ENCODE data around the gene ATOH1. TPM values are rescaled to one million over a fixed set of nuclear protein-coding genes. Genes with fewer than 3 reads are reported as not detected.
A peak's percentile ranks its signal among the peaks of the same experiment; 100 is the strongest.

Gene ATOH1
- total and polyA plus RNA-seq, 8 donors: not detected

DNA sequence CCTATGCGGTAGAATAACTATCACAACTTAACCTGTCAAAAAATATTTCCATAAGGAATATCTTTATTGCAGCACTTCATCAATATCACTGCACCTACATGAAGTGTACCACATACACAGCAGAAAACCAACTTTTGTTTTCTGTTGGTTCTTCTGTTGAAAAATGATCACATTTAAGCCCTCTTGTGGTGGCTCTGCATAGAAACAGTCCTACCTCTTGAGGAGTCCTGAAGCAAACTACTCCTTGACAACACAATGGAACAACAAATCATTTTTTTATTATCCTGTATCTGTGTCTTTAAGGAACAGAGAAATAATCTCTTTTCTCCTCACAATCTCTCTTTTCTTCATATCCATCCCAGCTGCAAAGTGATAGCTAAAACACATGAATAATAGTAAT is 39.8 kb upstream of the ATOH1 start:
- FAIRE-seq (no peak), ATAC-seq (no peak), DNase-seq (no peak)
- H3K4me1 ChIP-seq: no peaks in the 10 kb centered on the region
- no peaks in the 10 kb centered on the region for H3K36me3 ChIP-seq
- WGBS, 2 donors: 65 to 77% methylated on average over 1 of the region's 1 CpG
- TF ChIP-seq, protein P1, sequence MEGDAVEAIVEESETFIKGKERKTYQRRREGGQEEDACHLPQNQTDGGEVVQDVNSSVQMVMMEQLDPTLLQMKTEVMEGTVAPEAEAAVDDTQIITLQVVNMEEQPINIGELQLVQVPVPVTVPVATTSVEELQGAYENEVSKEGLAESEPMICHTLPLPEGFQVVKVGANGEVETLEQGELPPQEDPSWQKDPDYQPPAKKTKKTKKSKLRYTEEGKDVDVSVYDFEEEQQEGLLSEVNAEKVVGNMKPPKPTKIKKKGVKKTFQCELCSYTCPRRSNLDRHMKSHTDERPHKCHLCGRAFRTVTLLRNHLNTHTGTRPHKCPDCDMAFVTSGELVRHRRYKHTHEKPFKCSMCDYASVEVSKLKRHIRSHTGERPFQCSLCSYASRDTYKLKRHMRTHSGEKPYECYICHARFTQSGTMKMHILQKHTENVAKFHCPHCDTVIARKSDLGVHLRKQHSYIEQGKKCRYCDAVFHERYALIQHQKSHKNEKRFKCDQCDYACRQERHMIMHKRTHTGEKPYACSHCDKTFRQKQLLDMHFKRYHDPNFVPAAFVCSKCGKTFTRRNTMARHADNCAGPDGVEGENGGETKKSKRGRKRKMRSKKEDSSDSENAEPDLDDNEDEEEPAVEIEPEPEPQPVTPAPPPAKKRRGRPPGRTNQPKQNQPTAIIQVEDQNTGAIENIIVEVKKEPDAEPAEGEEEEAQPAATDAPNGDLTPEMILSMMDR (IDR thresholded peaks at IDR 0.05): peak in 1 of 4 donors; percentile 12
- no peak overlapping the region for H3K27ac ChIP-seq
- H3K27me3 ChIP-seq: no peaks in the 10 kb centered on the region
- H3K4me3 ChIP-seq: no peak overlapping the region
- H3K9me3 ChIP-seq: no peaks in the 10 kb centered on the region
- intact Hi-C loops (cut with DNase I): no loop called here

DNA sequence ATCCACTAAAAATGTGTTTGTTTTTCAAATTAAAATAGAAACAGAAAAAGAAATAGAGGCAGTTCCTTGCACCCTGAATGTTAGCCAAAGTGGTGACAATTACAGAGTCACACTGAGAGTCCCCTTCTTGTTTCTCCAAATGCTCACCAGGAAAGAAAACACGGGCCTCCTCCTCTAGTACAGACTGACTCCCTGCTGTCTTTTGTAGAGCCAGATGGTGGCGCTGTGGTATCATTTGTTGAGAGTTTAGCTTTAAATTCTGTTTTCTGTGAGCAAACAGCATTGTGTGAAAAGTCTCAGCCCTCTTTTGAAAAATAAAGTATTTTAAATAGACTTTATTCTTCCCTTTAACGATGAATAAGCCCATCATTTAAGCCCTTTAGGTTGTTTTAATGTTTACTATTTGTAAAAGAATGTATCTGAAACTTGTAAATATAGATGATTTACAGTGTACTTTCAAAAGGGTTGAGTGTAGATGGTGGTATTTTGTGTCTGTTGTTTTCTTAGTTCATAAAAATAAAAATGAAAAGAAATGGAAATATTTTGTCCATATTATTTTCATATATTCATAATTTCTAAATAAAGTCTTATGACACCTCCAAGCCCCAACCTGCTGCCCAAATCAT is 36.9 kb upstream of the ATOH1 start:
- intact Hi-C loops (cut with DNase I): loop anchor here in 2 of 3 donors (10.0 kb wide), 1 partner anchor 333 kb away; no protein-coding TSS in a partner anchor

DNA sequence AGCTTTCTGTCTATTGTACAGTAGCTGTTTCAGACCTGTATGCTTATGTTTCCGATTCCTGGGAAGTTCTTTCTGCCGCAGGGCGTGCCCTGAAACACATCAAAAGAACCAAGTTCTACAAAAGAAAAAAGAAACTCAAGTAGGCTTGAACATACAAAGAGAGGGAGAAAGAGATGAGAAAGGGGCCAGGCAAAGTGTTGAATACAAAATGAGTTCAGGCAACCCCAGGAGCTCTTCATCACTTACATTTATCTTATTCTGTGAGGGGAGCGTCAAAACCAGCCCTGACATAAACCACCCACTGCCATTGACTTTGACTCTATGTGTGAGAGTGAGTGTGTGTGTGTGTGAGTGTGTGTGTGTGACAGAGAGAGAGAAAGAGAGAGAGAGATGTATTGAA is 26.5 kb upstream of the ATOH1 start:
- no peak overlapping the region for H3K4me3 ChIP-seq
- intact Hi-C loops (cut with DNase I): no loop called here
- no peak overlapping the region for H3K27ac ChIP-seq
- no peaks in the 10 kb centered on the region for H3K9me3 ChIP-seq
- FAIRE-seq: no peak
- WGBS, 2 donors: 79 to 83% methylated on average over 4 of the region's 4 CpGs
- H3K27me3 ChIP-seq: peaks cover 0 to 4% (median 0%) of the 10 kb centered on the region in 4 donors
- TF ChIP-seq, protein P1 (IDR thresholded peaks at IDR 0.05): no peak
- H3K36me3 ChIP-seq: no peaks in the 10 kb centered on the region
- no peak for ATAC-seq
- no peaks in the 10 kb centered on the region for H3K4me1 ChIP-seq
- DNase-seq: no peak

More for the DNA sequence above, 36.9 kb upstream of the ATOH1 start:
- Histone ChIP-seq H3K4me1 (no peaks in the 10 kb centered on the region), H3K9me3 (no peaks in the 10 kb centered on the region), H3K27ac (no peak overlapping the region), H3K27me3 (no peaks in the 10 kb centered on the region), H3K36me3 (no peaks in the 10 kb centered on the region), H3K4me3 (no peak overlapping the region)
- TF ChIP-seq, protein P1 (IDR thresholded peaks at IDR 0.05): peak; percentile 29 to 83 (median 72)
- FAIRE-seq (peak; percentile 60), ATAC-seq (peak; percentile 61 to 92 (median 88)), DNase-seq (peak in 5 of 6 donors; percentile 28 to 64 (median 48))
- WGBS, 2 donors: 0 to 1% methylated on average over 3 of the region's 3 CpGs

DNA sequence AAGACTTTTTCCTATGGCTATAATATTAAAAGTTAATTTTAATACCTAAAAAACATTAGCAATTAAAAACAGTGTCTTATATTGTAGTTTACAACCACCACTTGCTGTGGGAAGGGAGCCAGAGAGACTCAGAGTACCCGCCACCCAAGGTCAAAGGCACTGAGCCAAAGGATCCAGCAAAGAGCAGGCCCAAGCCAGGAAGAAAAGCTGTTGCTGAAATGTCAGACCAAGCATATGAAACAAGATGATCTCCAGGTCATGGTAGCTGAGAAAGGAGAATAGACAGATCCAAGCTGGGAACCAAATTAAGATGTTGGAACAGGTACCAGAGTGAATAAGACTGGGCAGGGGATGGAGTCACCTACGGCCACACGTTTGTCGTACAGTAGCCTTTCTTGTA is 18.8 kb upstream of the ATOH1 start:
- H3K9me3 ChIP-seq: no peaks in the 10 kb centered on the region
- DNase-seq (peak in 4 of 6 donors; percentile 37 to 79 (median 49)), FAIRE-seq (no peak), ATAC-seq (peak; percentile 70 to 94 (median 88))
- H3K4me3 ChIP-seq: no peak overlapping the region
- no peaks in the 10 kb centered on the region for H3K36me3 ChIP-seq
- 75% methylated on average over 4 of the region's 4 CpGs for WGBS, 2 donors
- intact Hi-C loops (cut with DNase I): no loop called here
- peaks cover 0 to 15% (median 0%) of the 10 kb centered on the region in 3 donors for H3K4me1 ChIP-seq
- no peak overlapping the region for H3K27ac ChIP-seq
- no peaks in the 10 kb centered on the region for H3K27me3 ChIP-seq
- TF ChIP-seq, protein P1 (IDR thresholded peaks at IDR 0.05): no peak

GRCh38 chr4:93810340-93810992 is 18.1 kb upstream of the ATOH1 start:
- H3K36me3 ChIP-seq: no peaks in the 10 kb centered on the region
- no peaks in the 10 kb centered on the region for H3K9me3 ChIP-seq
- TF ChIP-seq, protein P1 (IDR thresholded peaks at IDR 0.05): no peak
- H3K27ac ChIP-seq: no peak overlapping the region
- ATAC-seq: peak in 3 of 4 donors; percentile 44 to 88 (median 86)
- no peaks in the 10 kb centered on the region for H3K27me3 ChIP-seq
- 33 to 52% methylated on average over 5 of the region's 5 CpGs for WGBS, 2 donors
- peak; percentile 9 for FAIRE-seq
- H3K4me1 ChIP-seq: peaks cover 0 to 15% (median 0%) of the 10 kb centered on the region in 3 donors
- intact Hi-C loops (cut with DNase I): no loop called here
- no peak overlapping the region for H3K4me3 ChIP-seq
- DNase-seq: peak in 1 of 6 donors; percentile 43

All from pancreas (tissue), 10 donors.